Measurements from ENCODE around the gene TRIM47.

TRIM47 gene

GRCh38 chr17:75845058-75845711, 33.2 kb downstream of the TRIM47 start:
- DNase-seq, result peak in 2 of 4 experiments; percentile 34 to 44

- no peak for DNase-seq
Measured at GRCh38 chr17:75844530-75845057, 33.8 kb downstream of the TRIM47 start.

- DNase-seq, result peak in 3 of 4 experiments; percentile 33 to 60 (median 56)
Measured at GRCh38 chr17:75843577-75844529, 34.5 kb downstream of the TRIM47 start, which contains the start of gene UNC13D. TSS of gene UNC13D (minus strand) at chr17:75844404. CDS start at chr17:75844337, 67 bp downstream.

DNA sequence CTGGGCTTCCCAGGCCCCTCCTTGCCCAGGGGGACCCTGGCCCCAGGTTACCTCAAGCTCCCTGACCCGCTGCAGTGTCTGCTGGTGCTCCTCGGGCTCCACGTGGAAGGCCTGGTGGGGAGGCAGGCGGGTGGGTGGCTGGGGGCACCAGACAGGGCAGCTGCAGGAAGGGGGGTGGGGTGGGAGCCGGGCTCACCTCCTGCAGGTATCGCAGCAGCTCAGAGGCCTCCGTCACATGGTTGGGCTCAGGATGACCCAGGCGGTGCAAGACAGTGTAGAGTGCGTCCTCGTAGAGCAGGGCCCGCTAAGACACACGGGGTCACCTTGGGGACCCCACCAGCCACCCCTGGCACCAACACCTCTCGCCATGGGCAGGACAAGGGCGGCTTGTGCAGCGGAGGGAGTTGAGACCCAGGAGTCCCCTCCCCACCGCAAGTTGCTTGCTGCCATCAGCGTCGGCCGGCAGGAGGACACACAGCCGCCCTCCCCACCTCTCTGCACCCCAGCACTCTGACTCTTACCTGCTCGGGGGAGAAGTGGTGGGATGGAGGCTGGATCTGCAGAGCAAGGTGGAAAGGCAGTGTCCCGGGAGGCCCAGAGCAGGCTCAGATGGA, 35.3 kb downstream of the TRIM47 start:
- DNase-seq, result no peak

DNA sequence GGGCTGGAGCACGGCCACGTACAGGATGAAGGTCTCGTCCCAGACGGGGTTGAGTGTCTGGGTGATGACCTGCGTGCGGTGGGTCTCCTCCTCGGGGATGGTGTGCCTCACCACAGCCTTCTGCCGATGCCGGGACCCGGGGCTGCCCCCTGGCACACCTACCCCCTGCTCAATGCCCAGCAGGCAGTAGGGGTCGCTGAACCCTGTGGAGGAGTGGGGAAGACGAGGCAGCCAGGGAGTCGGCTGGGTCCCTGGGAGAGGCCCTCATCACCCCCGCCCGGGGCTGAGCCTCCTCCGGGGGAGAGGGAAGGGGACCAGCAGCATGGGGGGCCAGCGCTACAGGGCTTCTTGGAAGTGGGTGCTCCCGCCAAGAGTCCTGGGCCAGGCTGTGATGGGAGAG, 36.0 kb downstream of the TRIM47 start:
- no peak for DNase-seq

GRCh38 chr17:75840799-75841164, 37.6 kb downstream of the TRIM47 start:
- DNase-seq, result no peak

DNA sequence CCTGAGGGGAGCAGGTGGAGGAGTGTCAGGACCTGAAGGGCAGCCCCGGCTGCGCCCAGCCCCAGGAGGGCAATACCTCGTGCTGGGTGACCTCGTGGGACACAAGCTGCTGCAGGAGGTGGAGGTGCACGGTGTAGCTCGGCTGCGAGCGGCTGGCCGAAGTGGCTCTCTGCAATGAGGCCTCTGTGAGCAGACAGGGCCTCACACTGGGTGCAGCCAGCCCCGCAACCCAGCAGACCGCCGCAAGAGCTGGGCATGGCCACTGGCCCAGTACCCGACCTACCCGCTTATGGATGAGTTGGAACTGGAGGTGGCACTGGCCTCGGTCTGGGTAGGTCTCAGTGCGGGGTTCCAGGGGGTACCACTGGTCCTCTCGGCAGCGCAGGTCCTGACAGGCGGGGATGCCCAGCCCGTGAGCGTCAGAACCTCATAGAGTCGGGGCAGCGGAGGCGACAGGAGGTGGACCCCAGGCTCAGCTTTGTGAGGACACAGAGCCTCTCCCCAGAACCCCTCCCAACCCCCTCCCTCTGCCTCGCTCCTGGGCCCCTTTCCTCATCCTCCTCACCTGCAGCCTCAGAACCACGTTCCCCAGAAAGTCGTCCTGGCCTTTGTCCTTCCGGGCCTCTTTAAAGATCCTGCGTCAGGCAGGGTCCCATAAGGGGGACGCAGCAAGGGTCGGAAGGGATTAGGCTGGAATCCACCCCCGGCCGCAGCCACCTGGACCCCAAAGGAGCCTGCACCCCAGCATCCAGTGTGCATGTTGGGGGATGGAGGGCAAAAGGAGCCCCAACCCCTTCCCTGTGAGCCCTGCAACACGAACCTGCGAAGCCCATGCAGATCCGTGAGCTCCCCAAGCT, 38.2 kb downstream of the TRIM47 start:
- no peak for DNase-seq

- DNase-seq, result no peak
Measured at GRCh38 chr17:75838410-75838809, 40.0 kb downstream of the TRIM47 start.

DNA sequence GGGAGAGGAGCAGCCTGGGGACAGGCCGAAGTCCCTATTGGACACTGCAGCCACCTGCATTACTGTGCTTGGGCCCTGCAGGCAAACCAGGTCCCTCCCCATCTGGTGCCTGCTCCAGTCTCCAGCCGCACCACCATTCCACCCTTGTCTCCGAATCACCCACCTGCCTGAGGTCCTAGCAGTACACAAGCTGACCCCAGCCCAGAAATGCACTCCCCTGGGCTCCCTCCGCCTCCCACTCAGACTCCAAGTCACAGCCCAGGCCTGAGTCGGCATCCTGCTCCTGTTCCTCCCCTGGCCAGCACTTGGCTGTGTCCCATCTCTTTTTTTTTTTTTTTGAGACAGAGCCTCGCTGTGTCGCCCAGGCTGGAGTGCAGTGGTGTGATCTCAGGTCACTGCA, 40.5 kb downstream of the TRIM47 start:
- DNase-seq, result no peak

DNA sequence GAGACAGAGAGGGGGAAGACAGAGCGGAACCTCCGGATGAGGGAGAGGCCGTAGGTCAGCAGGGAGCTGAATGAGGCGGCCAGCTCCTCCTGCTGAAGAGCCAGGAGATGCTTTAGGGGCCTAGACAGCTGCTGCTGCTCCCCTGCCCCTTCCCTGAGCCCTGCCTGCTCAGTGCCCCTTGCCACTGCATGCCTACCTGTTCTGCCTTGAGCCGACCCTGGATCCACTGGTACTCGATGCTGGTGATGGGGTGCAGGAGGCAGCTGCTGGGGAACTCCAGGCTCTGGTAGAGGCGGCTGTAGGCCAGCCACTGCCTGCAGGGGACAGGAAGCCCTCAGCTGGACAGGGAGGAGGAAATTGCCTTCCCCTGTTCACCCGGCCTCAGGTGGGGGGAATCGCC, 41.8 kb downstream of the TRIM47 start:
- DNase-seq, result no peak

GRCh38 chr17:75835654-75835987, 42.8 kb downstream of the TRIM47 start:
- no peak for DNase-seq

DNA sequence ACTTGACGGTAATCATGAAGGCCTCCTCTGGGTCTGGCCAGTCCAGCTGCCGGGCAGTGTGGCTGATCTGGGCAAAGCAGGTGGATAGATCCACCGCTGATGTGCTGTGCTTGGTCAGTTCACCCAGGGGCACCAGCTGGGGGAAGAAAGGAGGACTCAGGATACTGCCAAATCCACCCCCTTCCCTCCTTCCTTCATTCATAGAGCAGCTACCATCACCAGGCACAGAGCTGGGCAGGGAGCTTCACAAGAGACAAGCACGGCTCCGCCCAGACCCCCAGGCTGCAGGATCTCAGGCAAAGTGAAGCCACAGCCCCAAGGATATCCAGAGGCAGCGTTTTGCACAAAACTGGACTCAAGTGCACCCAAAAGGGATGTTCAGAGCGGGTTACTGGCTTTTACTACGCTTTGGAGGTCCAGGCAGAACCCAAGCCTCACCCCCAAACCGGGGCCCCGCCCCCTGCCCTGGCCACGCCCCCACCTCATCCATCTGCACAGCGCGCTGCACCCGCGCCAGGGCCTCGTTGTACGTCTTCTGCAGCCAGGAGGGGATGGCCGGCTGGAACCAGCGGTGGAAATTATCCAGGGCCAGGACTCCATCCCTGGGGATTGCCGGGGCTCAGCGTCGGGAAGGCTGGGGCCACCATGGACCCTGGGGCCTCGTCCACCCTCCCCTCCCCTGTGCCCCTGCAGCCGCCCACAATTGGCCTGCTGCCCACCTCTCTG, 43.3 kb downstream of the TRIM47 start:
- DNase-seq, result no peak

GRCh38 chr17:75834279-75834920, 44.0 kb downstream of the TRIM47 start:
- no peak for DNase-seq

- DNase-seq, result no peak
Measured at GRCh38 chr17:75832652-75833400, 45.6 kb downstream of the TRIM47 start.

- DNase-seq, result peak in 1 of 4 experiments; percentile 18
Measured at GRCh38 chr17:75832164-75832651, 46.2 kb downstream of the TRIM47 start.

DNA sequence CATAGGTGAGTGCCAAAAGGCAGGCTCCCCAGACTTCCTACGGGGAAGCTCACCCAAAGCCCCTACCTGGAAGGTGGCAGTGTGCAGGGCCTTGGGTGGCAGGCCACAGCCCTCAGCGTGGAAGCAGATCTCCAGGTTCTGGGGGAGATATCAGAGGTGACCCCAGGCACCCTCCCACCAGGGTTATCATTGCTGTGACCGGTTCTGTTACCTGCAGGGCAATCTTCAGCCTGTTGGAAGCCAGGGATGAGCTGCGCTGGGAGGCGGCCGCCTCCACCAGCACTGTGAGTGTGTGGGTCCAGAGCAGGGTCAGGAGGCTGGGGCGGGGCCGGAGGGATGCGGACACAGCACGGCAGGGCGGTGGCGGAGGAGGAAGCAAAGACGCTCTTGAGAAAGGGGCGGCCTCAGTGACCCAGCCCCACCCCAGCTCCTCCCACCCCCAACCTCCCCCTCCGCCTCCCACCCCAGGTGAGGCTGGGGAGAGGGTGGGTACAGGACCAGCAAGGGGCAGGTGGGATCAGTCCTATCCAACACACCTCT, 47.3 kb downstream of the TRIM47 start:
- no peak for DNase-seq

- peak in 1 of 4 experiments; percentile 18 for DNase-seq
Measured at GRCh38 chr17:75830164-75831031, 48.0 kb downstream of the TRIM47 start.

- no peak for DNase-seq
Measured at GRCh38 chr17:75829747-75830146, 48.6 kb downstream of the TRIM47 start.

DNA sequence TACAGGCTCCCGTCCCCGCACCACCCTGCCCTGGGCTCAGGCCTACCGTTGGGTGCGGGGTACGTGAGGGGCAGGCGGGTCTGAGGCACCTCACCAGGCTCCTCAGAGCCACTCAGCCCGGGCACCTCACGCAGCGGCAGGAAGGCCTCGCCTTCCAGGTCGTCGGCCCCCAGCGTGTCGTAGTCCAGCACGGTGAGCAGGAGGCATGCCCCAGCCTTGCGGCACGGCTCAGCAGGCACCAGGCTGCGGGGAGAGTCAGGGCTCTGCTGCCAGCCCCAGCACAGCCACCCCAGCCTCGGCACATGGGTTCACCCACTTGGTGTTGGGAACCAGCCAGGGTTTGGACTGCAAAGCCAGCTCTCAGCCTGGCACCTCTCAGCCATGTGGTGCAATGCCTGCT, 49.6 kb downstream of the TRIM47 start:
- DNase-seq, result no peak
